ENCODE results near the gene DDX25. TPM values are rescaled to one million over a fixed set of nuclear protein-coding genes. Genes with fewer than 3 reads are reported as not detected.
"Not testable (repeated sequence)": the region's sequence is repeated elsewhere in the genome, so short reads cannot be mapped to it uniquely, and the experiment has no call there.

DDX25 gene
- total RNA-seq (not detected), polyA plus RNA-seq (not detected)

DNA sequence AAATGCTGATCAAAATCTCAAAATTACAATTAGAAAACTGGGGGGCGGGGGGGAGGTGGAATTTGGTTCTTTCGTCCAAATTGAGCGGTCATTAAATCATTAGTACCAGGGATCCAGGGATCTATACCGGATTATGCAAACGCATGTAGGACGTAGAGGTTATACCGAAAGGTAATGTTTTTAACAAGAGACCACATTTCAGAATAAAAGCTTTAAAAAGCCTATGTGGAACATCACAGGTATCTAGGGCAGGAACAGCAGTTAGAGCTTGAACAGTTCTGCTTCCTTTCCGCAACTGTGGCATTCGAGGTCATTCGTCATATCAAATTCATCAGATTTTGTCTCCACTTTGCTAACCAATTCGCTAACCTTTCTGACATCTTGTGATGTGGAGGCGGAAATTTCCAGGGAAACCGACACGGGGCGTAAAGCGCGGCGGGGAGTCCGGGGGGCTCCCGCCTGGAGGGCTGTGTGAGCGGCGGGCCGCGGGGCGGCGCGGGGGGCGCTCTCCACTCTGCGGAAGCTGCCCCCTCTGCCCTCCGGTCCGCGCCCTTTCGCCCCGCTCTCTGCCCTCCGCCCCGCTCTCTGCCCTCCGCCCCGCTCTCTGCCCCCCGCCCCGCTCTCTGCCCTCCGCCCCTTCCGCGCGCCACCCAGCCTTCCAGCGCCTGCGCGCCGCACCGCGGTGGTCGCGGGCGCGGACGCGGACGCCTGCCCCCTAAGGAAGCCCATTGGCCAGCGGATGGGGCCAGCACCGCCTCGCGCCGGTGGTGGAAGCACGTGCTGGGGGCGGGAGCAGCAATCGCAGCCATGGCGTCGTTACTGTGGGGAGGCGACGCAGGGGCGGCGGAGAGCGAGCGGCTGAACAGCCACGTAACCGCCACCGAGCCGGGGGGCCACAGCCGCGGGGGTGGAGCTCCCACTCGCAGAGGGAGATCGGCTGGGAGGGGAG is at the start of gene DDX25:
Gene DDX25, plus strand, starts transcription at position 798 of the 949 bp plus-strand sequence. Its CDS starts 10 bp downstream, at position 808.
- ATAC-seq (ENCODE audit: low read depth in 2 of 2) = no peak
- Mint-ChIP-seq H3K9me3 (peaks cover 0 to 4% (median 0%) of the 10 kb centered on the region in 7 donors), H3K4me3 (peak within 1 kb of the TSS; percentile 90 to 98 (median 93)), H3K27ac (peak within 1 kb of the TSS; percentile 93), H3K27me3 (peaks cover 45% of the 10 kb centered on the region), H3K4me1 (peaks cover 20 to 43% (median 32%) of the 10 kb centered on the region in 4 donors), H3K36me3 (peaks cover 15% of the 10 kb centered on the region)
- Histone ChIP-seq H3K4me3 (ENCODE audit: low read depth, low read length) (peak within 1 kb of the TSS; percentile 100), H3K4me1 (ENCODE audit: control insufficient read depth, insufficient read depth, low read length, poor library complexity, severe bottlenecking) (peaks cover 24% of the 10 kb centered on the region), H3K9me3 (ENCODE audit: control insufficient read depth in 2 of 2, low read length in 2 of 2) (no peaks in the 10 kb centered on the region), H3K27me3 (ENCODE audit: control insufficient read depth, insufficient read depth, low read length) (peaks cover 22% of the 10 kb centered on the region), H3K27ac (ENCODE audit: insufficient read depth, low read length, poor library complexity, severe bottlenecking) (no peak within 1 kb of the TSS), H3K36me3 (ENCODE audit: control insufficient read depth, insufficient read depth, low read length) (peaks cover 12% of the 10 kb centered on the region)
- peak; percentile 12 to 17 (median 16) for DNase-seq

DNA sequence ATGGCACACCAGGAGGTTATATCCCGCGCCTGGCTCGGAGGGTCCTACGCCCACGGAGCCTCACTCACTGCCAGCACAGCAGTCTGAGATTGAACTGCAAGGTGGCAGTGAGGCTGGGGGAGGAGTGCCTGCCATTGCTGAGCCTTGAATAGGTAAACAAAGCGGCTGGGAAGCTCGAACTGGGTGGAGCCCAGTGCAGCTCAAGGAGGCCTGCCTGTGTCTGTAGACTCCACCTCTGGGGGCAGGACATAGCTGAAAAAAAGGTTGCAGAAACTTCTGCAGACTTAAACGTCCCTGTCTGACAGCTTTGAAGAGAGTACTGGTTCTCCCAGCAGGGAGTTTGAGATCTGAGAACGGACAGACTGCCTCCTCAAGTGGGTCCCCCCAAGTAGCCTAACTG is 46.6 kb upstream of the DDX25 start:
- DNase-seq; H3K4me3 Mint-ChIP-seq; H3K4me1 ChIP-seq (ENCODE audit: control insufficient read depth, insufficient read depth, low read length, poor library complexity, severe bottlenecking); H3K4me3 ChIP-seq (ENCODE audit: low read depth, low read length); H3K36me3 ChIP-seq (ENCODE audit: control insufficient read depth, insufficient read depth, low read length); H3K27ac Mint-ChIP-seq; H3K36me3 Mint-ChIP-seq; H3K27ac ChIP-seq (ENCODE audit: insufficient read depth, low read length, poor library complexity, severe bottlenecking); H3K27me3 ChIP-seq (ENCODE audit: control insufficient read depth, insufficient read depth, low read length); H3K4me1 Mint-ChIP-seq; ATAC-seq (ENCODE audit: low read depth in 2 of 2); H3K9me3 ChIP-seq (ENCODE audit: control insufficient read depth in 2 of 2, low read length in 2 of 2): not testable (repeated sequence)
- Mint-ChIP-seq H3K9me3 (peaks cover 0 to 20% (median 5%) of the 10 kb centered on the region in 7 donors), H3K27me3 (peaks cover 16% of the 10 kb centered on the region)

DNA sequence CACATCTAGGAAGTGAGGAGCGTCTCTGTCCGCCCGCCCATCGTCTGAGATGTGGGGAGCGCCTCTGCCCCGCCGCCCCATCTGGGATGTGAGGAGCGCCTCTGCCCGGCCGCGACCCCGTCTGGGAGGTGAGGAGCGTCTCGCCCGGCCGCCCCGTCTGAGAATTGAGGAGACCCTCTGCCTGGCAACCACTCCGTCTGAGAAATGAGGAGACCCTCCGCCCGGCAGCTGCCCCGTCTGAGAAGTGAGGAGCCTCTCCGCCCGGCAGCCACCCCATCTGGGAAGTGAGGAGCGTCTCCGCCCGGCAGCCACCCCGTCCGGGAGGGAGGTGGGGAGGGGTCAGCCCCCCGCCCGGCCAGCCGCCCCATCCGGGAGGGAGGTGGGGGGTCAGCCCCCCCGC is 41.5 kb upstream of the DDX25 start:
- DNase-seq; H3K27ac ChIP-seq (ENCODE audit: insufficient read depth, low read length, poor library complexity, severe bottlenecking); H3K4me3 ChIP-seq (ENCODE audit: low read depth, low read length); H3K27me3 ChIP-seq (ENCODE audit: control insufficient read depth, insufficient read depth, low read length); H3K9me3 ChIP-seq (ENCODE audit: control insufficient read depth in 2 of 2, low read length in 2 of 2); H3K4me1 Mint-ChIP-seq; H3K4me3 Mint-ChIP-seq; H3K4me1 ChIP-seq (ENCODE audit: control insufficient read depth, insufficient read depth, low read length, poor library complexity, severe bottlenecking); H3K36me3 Mint-ChIP-seq; H3K27me3 Mint-ChIP-seq; H3K36me3 ChIP-seq (ENCODE audit: control insufficient read depth, insufficient read depth, low read length); H3K27ac Mint-ChIP-seq; ATAC-seq (ENCODE audit: low read depth in 2 of 2): not testable (repeated sequence)
- peaks cover 0 to 11% (median 5%) of the 10 kb centered on the region in 7 donors for H3K9me3 Mint-ChIP-seq

DNA sequence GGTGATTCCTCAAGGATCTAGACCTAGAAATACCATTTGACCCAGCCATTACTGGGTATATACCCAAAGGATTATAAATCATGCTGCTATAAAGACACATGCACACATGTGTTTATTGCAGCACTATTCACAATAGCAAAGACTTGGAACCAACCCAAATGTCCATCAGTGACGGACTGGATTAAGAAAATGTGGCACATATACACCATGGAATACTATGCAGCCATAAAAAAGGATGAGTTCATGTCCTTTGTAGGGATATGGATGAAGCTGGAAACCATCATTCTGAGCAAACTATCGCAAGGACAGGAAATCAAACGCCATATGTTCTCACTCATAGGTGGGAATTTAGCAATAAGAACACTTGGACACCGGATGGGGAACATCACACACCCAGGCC is 39.0 kb upstream of the DDX25 start:
- not testable (repeated sequence) for H3K27me3 Mint-ChIP-seq

DNA sequence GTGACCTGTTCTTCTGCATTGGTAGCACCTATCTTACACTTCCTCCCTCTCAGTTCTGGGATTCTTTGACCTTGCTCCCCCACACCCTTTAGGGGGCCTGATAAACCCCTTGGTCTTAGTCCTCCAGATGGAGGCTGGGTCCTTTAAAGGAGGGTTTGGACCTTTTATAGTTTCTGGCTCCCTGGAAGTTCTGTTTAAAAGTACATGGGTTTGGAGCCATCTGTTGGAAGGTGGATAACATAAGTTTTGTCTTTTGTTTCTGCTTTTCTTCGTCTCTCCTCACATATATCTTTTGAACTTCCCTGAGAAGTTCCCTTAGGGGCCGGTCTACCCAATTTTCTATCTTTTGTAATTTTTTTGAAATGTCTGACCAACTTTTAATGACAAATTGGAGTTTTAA is 34.8 kb upstream of the DDX25 start:
- no peaks in the 10 kb centered on the region for H3K36me3 Mint-ChIP-seq
- Histone ChIP-seq H3K27me3 (ENCODE audit: control insufficient read depth, insufficient read depth, low read length) (no peaks in the 10 kb centered on the region), H3K4me3 (ENCODE audit: low read depth, low read length) (no peak overlapping the region), H3K4me1 (ENCODE audit: control insufficient read depth, insufficient read depth, low read length, poor library complexity, severe bottlenecking) (no peaks in the 10 kb centered on the region), H3K36me3 (ENCODE audit: control insufficient read depth, insufficient read depth, low read length) (no peaks in the 10 kb centered on the region), H3K9me3 (ENCODE audit: control insufficient read depth in 2 of 2, low read length in 2 of 2) (no peaks in the 10 kb centered on the region), H3K27ac (ENCODE audit: insufficient read depth, low read length, poor library complexity, severe bottlenecking) (no peak overlapping the region)
- no peak overlapping the region for H3K4me3 Mint-ChIP-seq
- H3K9me3 Mint-ChIP-seq = peaks cover 0 to 7% (median 0%) of the 10 kb centered on the region in 7 donors
- no peak for DNase-seq
- H3K27me3 Mint-ChIP-seq = no peaks in the 10 kb centered on the region
- ATAC-seq (ENCODE audit: low read depth in 2 of 2) = no peak
- H3K4me1 Mint-ChIP-seq = peaks cover 0 to 2% (median 0%) of the 10 kb centered on the region in 4 donors
- no peak overlapping the region for H3K27ac Mint-ChIP-seq

More for the DNA sequence above, 39.0 kb upstream of the DDX25 start:
- H3K9me3 ChIP-seq (ENCODE audit: control insufficient read depth in 2 of 2, low read length in 2 of 2); H3K4me1 Mint-ChIP-seq; H3K36me3 Mint-ChIP-seq; H3K4me1 ChIP-seq (ENCODE audit: control insufficient read depth, insufficient read depth, low read length, poor library complexity, severe bottlenecking); H3K4me3 Mint-ChIP-seq; H3K27ac ChIP-seq (ENCODE audit: insufficient read depth, low read length, poor library complexity, severe bottlenecking); H3K36me3 ChIP-seq (ENCODE audit: control insufficient read depth, insufficient read depth, low read length); H3K27ac Mint-ChIP-seq; H3K4me3 ChIP-seq (ENCODE audit: low read depth, low read length); H3K27me3 ChIP-seq (ENCODE audit: control insufficient read depth, insufficient read depth, low read length); ATAC-seq (ENCODE audit: low read depth in 2 of 2); DNase-seq; H3K9me3 Mint-ChIP-seq: not testable (repeated sequence)

DNA sequence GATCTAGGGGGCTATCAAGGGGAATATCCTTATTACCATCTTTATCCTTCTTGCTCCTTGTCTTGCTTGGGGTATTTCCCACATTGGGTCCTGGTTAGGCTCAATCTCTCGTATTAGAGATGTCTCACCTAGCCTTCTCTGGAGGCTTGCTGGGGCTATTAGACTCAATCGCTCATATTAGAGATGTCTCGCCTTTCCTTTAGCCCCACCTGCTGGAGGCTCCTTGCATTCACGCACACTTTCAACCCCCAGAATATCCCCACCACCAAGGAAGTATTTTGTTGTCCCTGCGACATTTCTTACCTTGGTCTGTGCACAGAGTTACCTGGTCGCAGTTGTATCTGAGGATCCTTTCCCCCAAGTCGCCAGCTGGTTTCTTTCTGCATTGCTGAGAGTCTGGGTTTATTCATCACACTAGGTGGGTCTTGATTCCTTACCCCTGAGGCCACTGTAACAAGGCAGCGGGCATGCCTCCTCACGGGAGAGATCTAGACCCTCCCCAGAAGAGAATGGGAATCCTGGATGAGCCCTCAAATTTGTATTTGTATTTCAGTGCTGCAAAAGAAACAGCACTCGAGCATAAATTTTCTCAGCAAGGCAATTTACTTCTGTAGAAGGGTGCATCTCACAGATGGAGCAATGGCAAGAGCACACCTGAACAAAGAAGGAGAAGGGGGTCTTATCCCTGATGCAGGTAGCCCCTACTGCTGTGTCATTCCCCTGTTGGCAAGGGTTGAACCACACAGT is 32.7 kb upstream of the DDX25 start:
- Histone ChIP-seq H3K4me3 (ENCODE audit: low read depth, low read length) (no peak overlapping the region), H3K9me3 (ENCODE audit: control insufficient read depth in 2 of 2, low read length in 2 of 2) (no peaks in the 10 kb centered on the region), H3K36me3 (ENCODE audit: control insufficient read depth, insufficient read depth, low read length) (no peaks in the 10 kb centered on the region), H3K4me1 (ENCODE audit: control insufficient read depth, insufficient read depth, low read length, poor library complexity, severe bottlenecking) (no peaks in the 10 kb centered on the region), H3K27me3 (ENCODE audit: control insufficient read depth, insufficient read depth, low read length) (no peaks in the 10 kb centered on the region), H3K27ac (ENCODE audit: insufficient read depth, low read length, poor library complexity, severe bottlenecking) (no peak overlapping the region)
- Mint-ChIP-seq H3K36me3 (no peaks in the 10 kb centered on the region), H3K27ac (no peak overlapping the region), H3K4me3 (no peak overlapping the region), H3K9me3 (peaks cover 0 to 5% (median 0%) of the 10 kb centered on the region in 7 donors), H3K27me3 (no peaks in the 10 kb centered on the region), H3K4me1 (peaks cover 0 to 2% (median 0%) of the 10 kb centered on the region in 4 donors)
- ATAC-seq (ENCODE audit: low read depth in 2 of 2) = no peak
- DNase-seq = peak in 2 of 3 donors; percentile 4 to 50

DNA sequence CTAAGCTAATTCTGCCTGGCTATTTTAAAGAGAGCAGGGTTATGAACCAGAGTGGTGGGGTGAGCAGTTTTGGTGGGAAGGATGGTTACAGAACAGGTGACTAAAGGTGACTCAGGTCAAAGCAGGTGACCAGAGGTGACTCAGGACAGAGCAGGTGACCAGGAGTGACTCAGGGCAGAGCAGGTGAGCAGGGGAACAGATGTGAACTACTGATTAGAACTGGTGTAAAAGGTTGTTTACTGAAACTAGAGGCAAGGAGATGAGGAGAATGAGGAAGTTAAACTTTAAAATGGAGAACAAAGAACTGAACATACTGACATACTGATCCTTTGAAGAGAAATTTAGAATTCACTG is 32.2 kb upstream of the DDX25 start:
- Mint-ChIP-seq H3K27ac (peak overlapping the region in 1 of 3 donors; percentile 32), H3K4me1 (peaks cover 0 to 2% (median 0%) of the 10 kb centered on the region in 4 donors), H3K36me3 (no peaks in the 10 kb centered on the region), H3K27me3 (no peaks in the 10 kb centered on the region), H3K4me3 (no peak overlapping the region), H3K9me3 (peaks cover 0 to 5% (median 0%) of the 10 kb centered on the region in 7 donors)
- ATAC-seq (ENCODE audit: low read depth in 2 of 2) = no peak
- no peaks in the 10 kb centered on the region for H3K36me3 ChIP-seq (ENCODE audit: control insufficient read depth, insufficient read depth, low read length)
- DNase-seq = no peak
- H3K27me3 ChIP-seq (ENCODE audit: control insufficient read depth, insufficient read depth, low read length) = no peaks in the 10 kb centered on the region
- no peaks in the 10 kb centered on the region for H3K4me1 ChIP-seq (ENCODE audit: control insufficient read depth, insufficient read depth, low read length, poor library complexity, severe bottlenecking)
- no peaks in the 10 kb centered on the region for H3K9me3 ChIP-seq (ENCODE audit: control insufficient read depth in 2 of 2, low read length in 2 of 2)
- H3K4me3 ChIP-seq (ENCODE audit: low read depth, low read length) = no peak overlapping the region
- H3K27ac ChIP-seq (ENCODE audit: insufficient read depth, low read length, poor library complexity, severe bottlenecking) = no peak overlapping the region

All from CD4-positive, CD25-positive, alpha-beta regulatory T cell (primary cell).